HL-60/S4 treated with phorbol 12-myristate 13-acetate at 8.2 ng/mL for 4 days and 3 days (cell line): ENCODE results near the gene AP1S3.
"Not testable (repeated sequence)": the region's sequence is repeated elsewhere in the genome, so short reads cannot be mapped to it uniquely, and the experiment has no call there.

Experiments used
- in situ Hi-C: fragments of 300-500 bp; cut with MboI; formaldehyde crosslinking; loops from 2 replicates; pipeline ENCODE4 v1.15.0; 2022; ENCODE audit warnings: low sequenced_read_pairs

Gene AP1S3

GRCh38 chr2:223811757-223812156, 25.6 kb downstream of the AP1S3 start:
- in situ Hi-C loops: no loop called here

- in situ Hi-C loops: no loop called here
Measured at GRCh38 chr2:223805008-223805407, 32.4 kb downstream of the AP1S3 start.

- in situ Hi-C loops: no loop called here
Measured at GRCh38 chr2:223801736-223802135, 35.6 kb downstream of the AP1S3 start.

GRCh38 chr2:223800908-223801307, 36.5 kb downstream of the AP1S3 start:
- in situ Hi-C loops: no loop called here

- in situ Hi-C loops: no loop called here
Measured at GRCh38 chr2:223797811-223798721, 39.3 kb downstream of the AP1S3 start.

GRCh38 chr2:223797037-223797436, 40.3 kb downstream of the AP1S3 start:
- in situ Hi-C loops: no loop called here

GRCh38 chr2:223789423-223789822, 48.0 kb downstream of the AP1S3 start:
- in situ Hi-C loops: no loop called here

GRCh38 chr2:223788826-223789225, 48.6 kb downstream of the AP1S3 start:
- in situ Hi-C loops: no loop called here

- in situ Hi-C loops: not testable (repeated sequence)
Measured at GRCh38 chr2:223788106-223788505, 49.3 kb downstream of the AP1S3 start.

- in situ Hi-C loops: no loop called here
Measured at GRCh38 chr2:223787358-223787757, 50.0 kb downstream of the AP1S3 start.

GRCh38 chr2:223786943-223787342, 50.4 kb downstream of the AP1S3 start:
- in situ Hi-C loops: no loop called here

- in situ Hi-C loops: no loop called here
Measured at GRCh38 chr2:223786236-223786635, 51.1 kb downstream of the AP1S3 start.

GRCh38 chr2:223784221-223784772, 53.1 kb downstream of the AP1S3 start:
- in situ Hi-C loops: no loop called here

GRCh38 chr2:223782629-223783028, 54.8 kb downstream of the AP1S3 start:
- in situ Hi-C loops: no loop called here

- in situ Hi-C loops: no loop called here
Measured at GRCh38 chr2:223781560-223781959, 55.8 kb downstream of the AP1S3 start.

GRCh38 chr2:223779877-223780276, 57.5 kb downstream of the AP1S3 start:
- in situ Hi-C loops: no loop called here

- in situ Hi-C loops: no loop called here
Measured at GRCh38 chr2:223774193-223774592, 63.2 kb downstream of the AP1S3 start.

- in situ Hi-C loops: no loop called here
Measured at GRCh38 chr2:223772363-223772762, 65.0 kb downstream of the AP1S3 start.

- in situ Hi-C loops: no loop called here
Measured at GRCh38 chr2:223771475-223771874, 65.9 kb downstream of the AP1S3 start.

- in situ Hi-C loops: no loop called here
Measured at GRCh38 chr2:223768179-223768578, 69.2 kb downstream of the AP1S3 start.

GRCh38 chr2:223767341-223767740, 70.0 kb downstream of the AP1S3 start:
- in situ Hi-C loops: no loop called here

- in situ Hi-C loops: no loop called here
Measured at GRCh38 chr2:223765221-223765785, 72.1 kb downstream of the AP1S3 start.
